ENCODE results near the gene DBT.

- TF ChIP-seq POLR2AphosphoS5 (IDR thresholded peaks at IDR 0.05; ENCODE audit: low read depth, low read length) (no peak), CTCF (IDR thresholded peaks at IDR 0.05) (no peak), EZH2phosphoT487 (IDR thresholded peaks at IDR 0.05; ENCODE audit: borderline replicate concordance, low read depth) (no peak), SIN3A (IDR thresholded peaks at IDR 0.05; ENCODE audit: borderline replicate concordance, low read depth, low read length) (no peak), CHD2 (IDR thresholded peaks at IDR 0.05; ENCODE audit: low read length, partially characterized antibody) (no peak)
Observed at GRCh38 chr1:100240631-100241030, 9.0 kb downstream of the DBT start.

Measured in SK-N-SH (cell line).